Measurements from ENCODE around the gene HSF5.

Gene HSF5
- 3.1 to 9.9 reads per million in 2 experiments for total RNA-seq

GRCh38 chr17:58487589-58488427, at the start of gene HSF5:
Gene HSF5, minus strand, starts transcription at chr17:58488408. Its CDS starts 134 bp downstream, at chr17:58488274.
- DNase-seq (ENCODE audit: low read depth) = peak; percentile 57

DNA sequence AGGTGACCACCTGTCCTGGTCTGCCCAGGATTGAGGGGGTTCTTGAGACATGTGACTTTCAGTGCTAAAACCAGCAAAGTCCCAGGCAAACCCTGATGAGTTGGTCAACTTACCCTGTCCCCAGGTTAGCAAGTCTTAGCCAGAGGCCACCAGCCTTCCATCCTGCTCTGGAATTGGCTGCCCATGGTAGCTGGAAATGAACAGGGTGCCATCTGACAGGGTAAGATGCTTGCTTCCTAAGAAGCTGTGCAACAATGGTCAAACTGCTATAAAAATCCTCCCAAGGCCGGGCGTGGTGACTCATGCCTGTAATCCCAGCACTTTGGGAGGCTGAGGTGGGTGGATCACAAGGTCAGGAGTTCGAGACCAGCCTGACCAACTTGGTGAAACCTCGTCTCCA, 49.1 kb upstream of the HSF5 start:
- no peak for DNase-seq (ENCODE audit: low read depth)

DNA sequence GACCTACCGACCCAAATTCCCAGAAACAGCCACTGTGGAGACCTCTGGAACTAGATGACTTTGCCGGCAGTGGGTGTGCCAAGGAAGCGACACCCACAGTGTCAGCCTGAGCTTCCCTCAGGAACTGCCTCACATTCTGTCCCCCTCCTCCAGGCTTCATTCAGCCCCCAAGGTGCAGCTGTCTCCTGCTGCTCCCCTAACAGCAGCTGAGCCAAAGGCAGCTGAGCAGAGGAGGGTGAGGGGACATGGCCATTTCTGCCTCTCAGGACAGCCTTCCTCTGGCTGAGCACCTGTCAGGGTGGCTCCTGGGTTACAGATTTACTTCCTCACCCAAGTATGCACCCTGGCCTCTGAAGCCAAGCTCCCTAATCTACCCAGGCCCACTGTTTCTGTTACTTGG, 48.3 kb upstream of the HSF5 start:
- DNase-seq (ENCODE audit: low read depth) = no peak

DNA sequence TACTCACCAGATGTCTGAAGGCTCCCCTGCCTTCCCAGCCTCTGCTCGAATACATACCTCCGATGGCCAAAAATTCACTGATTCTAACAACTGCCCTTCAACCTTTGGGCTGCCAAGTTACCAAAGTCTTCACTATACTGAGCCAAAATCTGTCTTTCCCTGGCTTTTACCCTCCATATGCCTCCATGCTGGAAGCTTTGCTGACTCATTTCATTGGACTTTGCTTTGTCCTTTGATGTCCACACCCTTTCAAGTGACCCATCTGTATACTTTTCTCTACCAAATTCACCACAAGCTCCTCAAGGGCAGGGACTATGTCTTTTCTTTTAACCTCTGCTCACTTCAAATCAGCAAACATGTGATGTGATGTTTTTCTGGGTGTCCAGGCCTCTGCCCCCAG, 47.2 kb upstream of the HSF5 start:
- no peak for DNase-seq (ENCODE audit: low read depth)

DNA sequence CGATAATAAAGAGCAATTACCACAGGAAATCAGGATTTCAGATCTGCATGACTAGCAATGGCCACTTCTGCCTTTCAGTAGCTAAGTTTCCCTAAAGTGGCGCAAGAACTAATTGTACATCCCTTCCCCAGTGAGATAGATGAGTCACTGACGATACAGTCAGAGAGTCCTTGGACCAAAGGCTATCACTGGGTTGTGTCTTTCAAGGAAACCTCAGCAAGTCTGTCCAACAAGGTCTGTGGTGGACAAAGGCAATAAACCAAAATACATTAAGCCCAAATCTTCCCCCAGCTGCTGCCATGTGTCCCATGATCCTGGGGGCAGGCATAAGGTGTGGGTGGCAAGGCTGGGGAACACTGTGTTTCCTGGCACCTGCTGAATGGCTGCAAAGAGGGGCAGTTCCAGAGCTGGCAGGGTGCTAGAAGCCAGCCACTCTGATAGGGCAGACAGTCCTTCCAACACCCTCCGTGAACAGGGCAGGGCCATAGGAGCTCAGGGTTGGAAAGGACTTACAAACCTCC, 46.8 kb upstream of the HSF5 start:
- DNase-seq (ENCODE audit: low read depth) = no peak

DNA sequence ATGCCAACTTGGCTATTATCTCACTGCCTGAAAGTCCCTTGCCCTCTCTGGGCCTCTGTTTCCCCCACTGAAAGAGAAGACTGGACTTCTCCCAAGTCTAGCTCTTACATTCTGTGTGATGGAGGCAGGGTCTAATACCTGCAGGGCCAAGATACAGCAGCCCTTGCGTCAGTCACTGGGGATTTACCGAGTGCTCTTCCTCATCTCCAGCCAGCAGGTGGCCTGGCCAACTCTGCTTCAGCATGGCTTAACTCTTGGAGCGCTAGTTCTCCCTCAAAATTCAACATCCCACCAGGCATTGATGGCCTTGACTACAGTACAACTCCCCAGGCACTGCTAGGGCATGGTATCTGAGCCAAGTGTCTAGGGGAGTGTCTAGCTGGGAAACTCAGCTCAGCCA, 46.1 kb upstream of the HSF5 start:
- DNase-seq (ENCODE audit: low read depth) = no peak

- DNase-seq (ENCODE audit: low read depth) = no peak
Observed at GRCh38 chr17:58533616-58534188, 45.5 kb upstream of the HSF5 start.

DNA sequence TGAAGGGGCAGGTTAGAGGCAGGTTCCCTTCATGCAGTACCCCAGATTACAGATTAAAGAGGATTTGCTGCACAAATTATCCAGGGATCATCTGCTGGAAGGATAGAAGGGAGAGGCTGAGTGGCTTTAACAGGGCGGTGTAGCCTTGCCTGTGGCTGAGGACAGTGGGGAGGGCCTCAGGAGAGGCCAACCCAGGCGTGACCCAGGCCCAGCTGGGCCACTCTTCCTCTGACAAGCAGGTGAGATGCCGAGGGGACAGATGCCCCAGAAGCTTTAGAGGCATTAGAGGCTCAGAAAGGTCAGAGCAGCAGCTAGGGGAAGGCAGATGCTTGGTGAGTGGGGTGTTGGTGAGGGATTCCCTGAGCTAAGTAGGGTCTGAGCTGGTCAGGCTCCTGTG, 44.3 kb upstream of the HSF5 start:
- DNase-seq (ENCODE audit: low read depth) = no peak

DNA sequence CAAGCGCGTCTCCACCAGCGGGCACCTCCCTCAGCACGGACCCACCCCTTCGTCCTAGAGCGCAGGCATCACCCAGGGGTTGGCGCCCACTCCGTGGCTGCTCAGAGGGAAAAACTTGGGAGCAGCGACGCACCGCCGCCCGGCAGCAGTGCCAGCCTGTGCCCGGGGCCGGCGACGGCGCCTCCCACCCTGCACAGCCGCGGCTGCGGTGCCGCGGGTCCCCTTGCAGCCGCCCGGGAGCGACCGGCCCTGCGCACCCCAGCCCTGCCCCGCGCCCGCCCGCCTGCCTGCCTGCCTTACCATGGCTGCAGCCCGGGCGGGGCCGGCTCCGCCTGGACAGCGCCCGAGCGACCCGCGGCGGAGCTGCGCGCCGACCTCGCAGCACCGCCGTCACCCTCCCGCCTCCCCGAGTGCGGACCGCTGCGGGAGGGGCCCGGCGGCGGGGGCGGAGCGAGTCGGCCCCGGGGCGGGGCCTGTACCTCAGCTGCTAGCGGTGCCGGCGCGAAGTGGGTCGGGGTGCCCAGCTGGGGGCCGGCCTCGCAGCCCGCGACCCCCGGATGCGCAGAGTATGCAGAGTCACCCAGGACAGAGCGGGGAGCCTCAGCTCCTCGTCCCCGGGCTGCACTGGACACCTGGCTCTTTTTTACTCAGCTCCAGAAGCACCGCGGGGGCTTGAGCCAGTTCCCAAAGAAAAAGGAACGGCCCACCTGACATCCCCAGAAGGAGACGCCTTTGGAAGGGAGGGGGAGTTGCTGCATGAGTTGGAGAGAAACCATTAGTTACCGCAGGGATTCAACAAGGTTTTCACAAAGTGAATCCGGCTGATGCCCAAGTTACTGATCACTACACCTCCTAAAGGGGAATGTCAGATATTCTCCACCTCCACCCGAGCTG, 43.7 kb upstream of the HSF5 start:
- DNase-seq (ENCODE audit: low read depth) = peak; percentile 43

- DNase-seq (ENCODE audit: low read depth) = no peak
Observed at GRCh38 chr17:58531122-58531521, 42.9 kb upstream of the HSF5 start.

GRCh38 chr17:58530655-58531054, 42.4 kb upstream of the HSF5 start:
- DNase-seq (ENCODE audit: low read depth) = no peak

DNA sequence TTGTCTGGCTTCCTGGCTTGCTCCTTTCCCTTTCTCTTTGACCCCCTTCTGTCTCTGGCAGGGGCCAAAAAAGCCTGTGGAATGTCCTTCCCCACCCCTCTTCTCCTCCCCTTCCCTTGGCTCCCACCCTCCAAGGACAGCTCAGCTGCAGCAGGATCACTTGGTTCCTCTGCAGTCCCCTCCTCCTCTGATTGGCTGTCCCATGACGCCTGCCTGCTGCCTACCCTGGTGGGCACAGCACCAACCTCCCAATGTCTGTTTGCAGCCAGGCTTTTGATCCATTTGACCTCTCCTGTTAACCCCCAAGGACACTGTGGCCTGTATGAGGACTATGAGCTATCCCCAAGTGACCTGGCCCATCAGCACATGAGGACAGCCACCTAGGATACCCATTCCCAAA, 41.1 kb upstream of the HSF5 start:
- no peak for DNase-seq (ENCODE audit: low read depth)

DNA sequence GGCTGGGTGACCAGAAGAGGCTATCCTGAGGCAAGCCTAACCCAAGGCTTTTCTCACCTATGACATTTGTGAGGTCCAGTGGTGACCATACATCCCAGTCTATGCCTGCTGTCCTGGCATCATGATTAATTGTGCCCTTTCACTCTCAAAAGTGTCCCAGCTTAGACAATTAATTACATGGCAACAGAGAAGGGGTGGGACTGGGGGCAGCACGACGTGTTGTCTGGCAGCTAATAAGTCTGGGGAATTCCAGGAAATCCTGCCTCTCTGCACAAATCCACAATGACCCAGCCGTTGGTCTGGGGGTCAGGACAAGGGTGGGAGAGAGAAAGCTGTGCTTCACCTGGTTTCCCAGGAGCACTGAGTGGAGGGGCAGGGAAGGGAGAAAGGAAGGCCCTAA, 40.2 kb upstream of the HSF5 start:
- no peak for DNase-seq (ENCODE audit: low read depth)

- DNase-seq (ENCODE audit: low read depth) = no peak
Observed at GRCh38 chr17:58527949-58528348, 39.7 kb upstream of the HSF5 start.

GRCh38 chr17:58527306-58527705, 39.1 kb upstream of the HSF5 start:
- DNase-seq (ENCODE audit: low read depth) = no peak

GRCh38 chr17:58525239-58525638, 37.0 kb upstream of the HSF5 start:
- no peak for DNase-seq (ENCODE audit: low read depth)

DNA sequence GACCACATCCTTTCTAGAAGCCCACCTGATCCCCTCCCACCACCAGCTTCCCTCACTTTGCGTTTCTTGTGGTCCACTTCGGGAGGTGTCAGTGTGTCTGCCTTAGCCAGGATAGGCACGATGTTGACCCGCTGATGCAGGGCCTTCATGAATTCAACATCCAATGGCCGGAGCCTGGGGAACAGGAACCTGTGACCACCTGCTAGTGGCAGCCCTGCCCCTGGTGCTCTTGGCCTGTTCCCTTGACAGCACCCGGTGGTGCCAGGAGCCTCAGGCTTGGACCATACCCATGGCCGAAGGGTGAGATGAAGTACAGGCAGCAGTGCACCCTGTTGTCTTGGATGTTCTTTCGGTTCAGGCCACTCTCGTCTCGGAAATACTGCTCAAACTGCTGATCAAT, 33.5 kb upstream of the HSF5 start:
- DNase-seq (ENCODE audit: low read depth) = no peak

- no peak for DNase-seq (ENCODE audit: low read depth)
Observed at GRCh38 chr17:58520843-58521430, 32.7 kb upstream of the HSF5 start.

DNA sequence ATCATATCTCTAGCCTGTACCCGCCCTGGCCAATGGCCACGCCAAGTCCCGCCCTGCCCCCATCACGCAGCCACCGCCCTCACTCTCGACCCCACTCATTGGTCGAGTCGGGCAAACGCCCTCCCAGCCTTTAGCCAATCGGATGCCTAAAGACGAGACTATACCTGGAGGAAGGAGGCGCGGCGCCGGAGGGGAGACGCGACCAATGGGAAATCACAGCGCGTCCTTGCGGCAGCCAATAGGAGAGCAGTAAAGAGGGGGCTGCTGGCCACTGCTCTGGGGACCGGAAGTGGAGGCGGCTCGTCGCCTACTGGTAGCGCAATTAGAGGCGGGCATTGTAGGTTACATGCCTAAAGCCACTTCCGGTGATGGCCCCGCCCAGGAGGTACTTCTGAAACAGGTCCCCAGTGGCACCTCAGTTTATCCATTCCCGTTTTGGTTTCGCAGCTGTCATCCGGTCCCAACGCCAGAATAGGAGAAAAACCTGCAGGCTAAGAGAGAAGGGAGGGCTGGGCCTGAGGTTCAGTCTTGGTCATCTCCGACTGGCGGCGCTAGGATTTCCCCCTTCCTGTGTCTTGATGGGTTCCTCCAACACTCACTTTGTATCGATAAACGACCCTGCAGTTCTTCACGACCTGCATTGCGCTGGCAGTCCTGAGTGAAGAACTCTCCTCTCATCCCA, 29.9 kb upstream of the HSF5 start:
- peak; percentile 99 for DNase-seq (ENCODE audit: low read depth)

DNA sequence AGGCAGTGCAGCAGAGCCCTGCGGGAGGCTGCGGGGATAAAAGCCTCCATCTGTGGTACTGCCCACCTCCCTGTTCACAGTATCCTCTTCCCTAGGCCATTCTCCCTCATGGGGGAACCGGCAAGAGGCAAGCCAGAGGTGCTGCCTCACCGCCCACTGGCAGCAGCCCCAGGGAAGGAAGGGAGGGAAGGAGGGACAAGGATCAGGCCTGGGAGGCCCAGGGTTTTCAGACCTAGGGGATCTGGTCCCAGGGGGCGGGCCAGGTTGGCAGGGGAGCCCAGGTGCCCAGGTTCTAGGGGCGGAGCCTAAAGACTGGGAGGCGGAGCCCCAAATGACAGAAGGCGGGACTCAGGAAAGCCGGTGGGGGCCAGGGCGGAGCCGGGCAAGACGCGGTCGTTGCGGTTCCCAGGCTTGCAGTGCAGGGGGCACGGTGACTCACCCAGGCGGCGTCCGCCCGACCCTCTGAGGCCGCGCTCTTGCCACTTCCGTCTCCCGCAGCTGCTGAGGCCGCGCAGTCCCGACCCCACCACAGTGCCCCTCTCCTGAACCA, 29.2 kb upstream of the HSF5 start:
- no peak for DNase-seq (ENCODE audit: low read depth)

Measured in T follicular helper cell (primary cell).